KMS-11 (cell line): ENCODE measurements around the gene RALGDS.

Source experiments
- H2AFZ ChIP-seq: fragments of 200-600 bp; sonication (generic); 2 replicates; pipeline ENCODE4 v1.6.1; 2016; ENCODE audit warnings: antibody characterized with exemption, mixed run types, low read depth
- H3K27ac ChIP-seq: fragments of 200-600 bp; sonication (generic); 2 replicates; pipeline ENCODE4 v1.6.1; 2016; ENCODE audit warnings: mild to moderate bottlenecking, mixed run types
- H3K27me3 ChIP-seq: fragments of 200-600 bp; sonication (generic); 2 replicates; pipeline ENCODE4 v1.6.1; 2017; ENCODE audit warnings: mild to moderate bottlenecking, low read depth, mixed run types, moderate library complexity; ENCODE audit not compliant: insufficient read depth
- H3K36me3 ChIP-seq: fragments of 200-600 bp; sonication (generic); 2 replicates; pipeline ENCODE4 v1.6.1; 2017; ENCODE audit warnings: mild to moderate bottlenecking, mixed run types; ENCODE audit not compliant: insufficient read depth
- H3K4me1 ChIP-seq: fragments of 200-600 bp; sonication (generic); 2 replicates; pipeline ENCODE4 v1.6.1; 2016; ENCODE audit warnings: mild to moderate bottlenecking, low read depth, mixed run types; ENCODE audit not compliant: poor library complexity, severe bottlenecking
- H3K4me2 ChIP-seq: fragments of 200-600 bp; sonication (generic); 2 replicates; pipeline ENCODE4 v1.7.0; 2016; ENCODE audit warnings: mild to moderate bottlenecking, mixed run types
- H3K4me3 ChIP-seq: fragments of 200-600 bp; sonication (generic); IDR thresholded peaks from 2 replicates; pipeline ENCODE4 v1.6.1; 2017; ENCODE audit warnings: low read depth, low read length, mixed read lengths; ENCODE audit not compliant: insufficient read depth
- H3K79me2 ChIP-seq: fragments of 200-600 bp; sonication (generic); 2 replicates; pipeline ENCODE4 v1.6.1; 2016; ENCODE audit warnings: low read depth, mixed run types; ENCODE audit not compliant: insufficient read depth
- H3K9ac ChIP-seq: fragments of 200-600 bp; sonication (generic); 2 replicates; pipeline ENCODE4 v1.6.1; 2016; ENCODE audit warnings: mild to moderate bottlenecking, mixed run types
- H4K20me1 ChIP-seq: fragments of 200-600 bp; sonication (generic); 2 replicates; pipeline ENCODE4 v1.6.1; 2016; ENCODE audit warnings: mild to moderate bottlenecking, mixed run types; ENCODE audit not compliant: insufficient read depth
- TF ChIP-seq, protein P1 (sequence below): fragments of 200-600 bp; sonication (generic); conservative IDR thresholded peaks from 2 replicates; pipeline ENCODE4 v1.6.1; 2017; ENCODE audit warnings: low read depth, mild to moderate bottlenecking, antibody characterized with exemption, low read length, moderate library complexity, mixed read lengths

Gene RALGDS

DNA sequence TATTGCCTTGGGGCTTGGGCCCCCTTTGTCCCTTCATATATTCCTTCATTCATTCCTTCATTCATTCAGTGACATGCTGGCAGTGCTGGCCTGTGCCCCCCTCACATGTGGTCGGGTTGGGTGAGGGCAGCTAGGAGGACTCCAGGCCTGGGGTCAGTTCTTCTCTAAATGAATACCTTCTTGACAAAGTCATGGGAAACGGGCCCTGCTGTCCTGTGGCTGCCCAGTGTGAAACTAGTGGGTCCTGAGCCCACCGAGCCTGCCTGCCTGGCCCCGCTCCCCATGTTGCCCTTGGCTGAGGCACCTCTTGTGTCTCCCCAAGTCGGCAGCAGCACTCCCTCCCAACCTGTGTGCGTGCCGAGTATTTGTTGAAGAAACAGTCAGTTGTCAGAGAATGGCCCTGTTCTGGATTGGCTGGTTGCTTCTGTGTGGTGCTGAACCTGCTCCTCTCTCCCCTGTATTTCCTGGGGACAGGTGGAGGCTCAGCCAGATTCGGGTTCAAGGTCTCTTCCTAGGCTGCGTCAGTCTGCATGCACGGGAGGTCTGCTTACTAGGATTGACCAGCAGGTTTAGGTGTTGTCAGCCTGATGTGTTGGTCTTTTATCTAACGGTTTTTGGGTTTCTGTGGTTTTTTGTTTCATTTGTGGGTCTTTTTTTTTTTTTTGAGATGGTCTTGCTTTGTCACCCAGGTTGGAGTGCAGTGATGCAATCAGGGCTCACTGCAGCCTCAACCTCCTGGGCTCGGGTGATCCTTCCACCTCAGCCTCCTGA, 62.3 kb downstream of the RALGDS start:
- Histone ChIP-seq H2AFZ (no peak overlapping the region), H3K27me3 (no peaks in the 10 kb centered on the region), H3K79me2 (no peaks in the 10 kb centered on the region), H3K27ac (peak overlapping the region; percentile 32; the same call in 1 of the 2 replicates), H3K9ac (no peak overlapping the region), H3K36me3 (no peaks in the 10 kb centered on the region), H3K4me3 (no peak overlapping the region), H3K4me2 (peak overlapping the region; percentile 42; the same call in 1 of the 2 replicates), H3K4me1 (peaks cover 29% of the 10 kb centered on the region), H4K20me1 (no peaks in the 10 kb centered on the region)
- TF ChIP-seq, protein P1, sequence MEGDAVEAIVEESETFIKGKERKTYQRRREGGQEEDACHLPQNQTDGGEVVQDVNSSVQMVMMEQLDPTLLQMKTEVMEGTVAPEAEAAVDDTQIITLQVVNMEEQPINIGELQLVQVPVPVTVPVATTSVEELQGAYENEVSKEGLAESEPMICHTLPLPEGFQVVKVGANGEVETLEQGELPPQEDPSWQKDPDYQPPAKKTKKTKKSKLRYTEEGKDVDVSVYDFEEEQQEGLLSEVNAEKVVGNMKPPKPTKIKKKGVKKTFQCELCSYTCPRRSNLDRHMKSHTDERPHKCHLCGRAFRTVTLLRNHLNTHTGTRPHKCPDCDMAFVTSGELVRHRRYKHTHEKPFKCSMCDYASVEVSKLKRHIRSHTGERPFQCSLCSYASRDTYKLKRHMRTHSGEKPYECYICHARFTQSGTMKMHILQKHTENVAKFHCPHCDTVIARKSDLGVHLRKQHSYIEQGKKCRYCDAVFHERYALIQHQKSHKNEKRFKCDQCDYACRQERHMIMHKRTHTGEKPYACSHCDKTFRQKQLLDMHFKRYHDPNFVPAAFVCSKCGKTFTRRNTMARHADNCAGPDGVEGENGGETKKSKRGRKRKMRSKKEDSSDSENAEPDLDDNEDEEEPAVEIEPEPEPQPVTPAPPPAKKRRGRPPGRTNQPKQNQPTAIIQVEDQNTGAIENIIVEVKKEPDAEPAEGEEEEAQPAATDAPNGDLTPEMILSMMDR = no peak

DNA sequence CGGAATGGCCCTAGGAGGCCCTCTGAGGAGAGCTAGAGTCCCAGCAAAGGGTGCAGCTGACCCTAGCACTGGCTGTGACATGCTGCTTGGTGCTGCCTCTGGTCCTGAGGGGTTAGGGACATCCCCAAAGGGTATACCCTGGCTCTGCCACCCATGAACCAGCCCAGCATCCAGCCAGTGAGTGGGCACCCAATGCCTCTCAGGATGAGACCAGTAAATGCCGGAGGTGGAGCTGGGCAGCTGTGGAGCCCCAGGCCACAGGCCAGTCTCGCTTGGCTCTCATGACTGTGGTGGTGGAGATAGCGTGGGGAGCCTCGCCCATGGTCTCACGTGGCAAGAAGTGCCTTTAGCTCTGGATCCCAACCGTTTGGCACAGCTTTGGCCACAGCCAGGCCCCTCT, 63.0 kb downstream of the RALGDS start:
- Histone ChIP-seq H3K9ac (no peak overlapping the region), H3K4me3 (no peak overlapping the region), H3K4me1 (peaks cover 29% of the 10 kb centered on the region), H2AFZ (no peak overlapping the region), H3K79me2 (no peaks in the 10 kb centered on the region), H4K20me1 (no peaks in the 10 kb centered on the region), H3K36me3 (no peaks in the 10 kb centered on the region), H3K4me2 (peak overlapping the region; percentile 42; the same call in 1 of the 2 replicates), H3K27me3 (no peaks in the 10 kb centered on the region), H3K27ac (no peak overlapping the region)
- TF ChIP-seq, protein P1 = no peak

DNA sequence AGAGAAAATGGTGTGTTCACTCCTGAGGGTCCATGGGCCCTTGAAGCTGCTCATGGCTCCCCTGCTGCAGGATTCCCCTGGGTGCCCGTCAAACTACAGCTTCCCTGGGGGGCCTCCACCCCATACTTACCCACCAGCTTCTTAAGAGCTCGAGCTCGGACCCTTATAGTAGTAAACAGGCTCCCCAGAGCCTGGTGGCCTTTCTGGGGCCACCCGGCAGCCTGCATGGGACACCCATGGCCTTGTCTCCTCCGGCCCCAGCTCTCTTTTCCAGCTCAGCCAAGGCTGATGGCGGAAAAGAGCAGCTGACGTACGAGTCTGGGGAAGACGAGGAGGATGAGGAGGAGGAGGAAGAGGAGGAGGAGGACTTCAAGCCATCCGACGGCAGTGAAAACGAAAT, 63.5 kb downstream of the RALGDS start:
- H3K4me2 ChIP-seq = no peak overlapping the region
- no peak overlapping the region for H3K27ac ChIP-seq
- no peak overlapping the region for H3K4me3 ChIP-seq
- H3K27me3 ChIP-seq = no peaks in the 10 kb centered on the region
- H3K79me2 ChIP-seq = no peaks in the 10 kb centered on the region
- no peak overlapping the region for H2AFZ ChIP-seq
- H3K36me3 ChIP-seq = no peaks in the 10 kb centered on the region
- TF ChIP-seq, protein P1 = no peak
- H3K4me1 ChIP-seq = peaks cover 29% of the 10 kb centered on the region
- H3K9ac ChIP-seq = no peak overlapping the region
- no peaks in the 10 kb centered on the region for H4K20me1 ChIP-seq

DNA sequence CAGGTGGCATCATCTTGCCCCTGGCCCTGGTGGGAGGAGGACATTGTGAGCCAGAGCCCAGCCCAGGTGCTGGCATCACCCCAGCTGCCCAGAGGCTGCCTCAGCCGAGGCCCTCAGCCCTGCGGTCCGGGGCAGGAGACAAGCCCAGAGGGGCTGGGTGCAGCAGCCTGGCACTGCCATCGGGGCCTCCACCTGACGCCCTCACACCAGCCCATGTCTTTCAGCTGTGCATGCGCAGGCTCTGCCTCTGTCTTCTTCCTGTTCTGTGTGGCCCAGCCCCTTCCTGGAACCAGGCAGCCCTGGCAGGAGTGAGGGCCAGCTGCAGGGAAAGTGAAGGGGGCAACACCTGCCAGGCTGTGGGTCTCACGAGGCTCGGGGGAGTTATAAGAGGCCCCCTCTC, 64.0 kb downstream of the RALGDS start:
- TF ChIP-seq, protein P1 = no peak
- H3K36me3 ChIP-seq = no peaks in the 10 kb centered on the region
- no peaks in the 10 kb centered on the region for H3K27me3 ChIP-seq
- H3K4me2 ChIP-seq = no peak overlapping the region
- no peaks in the 10 kb centered on the region for H4K20me1 ChIP-seq
- no peak overlapping the region for H3K4me3 ChIP-seq
- H3K9ac ChIP-seq = no peak overlapping the region
- no peaks in the 10 kb centered on the region for H3K79me2 ChIP-seq
- no peak overlapping the region for H3K27ac ChIP-seq
- H2AFZ ChIP-seq = no peak overlapping the region
- peaks cover 29% of the 10 kb centered on the region for H3K4me1 ChIP-seq
